RCC 7860 (cell line): ENCODE results near the gene CPNE9.

Experiments
- DNase-seq: peaks from one replicate; pipeline ENCODE4 v3.0.0-alpha.2; 2015; ENCODE audit warnings: low spot score
- FAIRE-seq: peaks from 2 replicates; lab custom pipeline; 2012; peaks lifted over from hg19 to GRCh38; lab: Jason Lieb, UNC

CPNE9 gene

DNA sequence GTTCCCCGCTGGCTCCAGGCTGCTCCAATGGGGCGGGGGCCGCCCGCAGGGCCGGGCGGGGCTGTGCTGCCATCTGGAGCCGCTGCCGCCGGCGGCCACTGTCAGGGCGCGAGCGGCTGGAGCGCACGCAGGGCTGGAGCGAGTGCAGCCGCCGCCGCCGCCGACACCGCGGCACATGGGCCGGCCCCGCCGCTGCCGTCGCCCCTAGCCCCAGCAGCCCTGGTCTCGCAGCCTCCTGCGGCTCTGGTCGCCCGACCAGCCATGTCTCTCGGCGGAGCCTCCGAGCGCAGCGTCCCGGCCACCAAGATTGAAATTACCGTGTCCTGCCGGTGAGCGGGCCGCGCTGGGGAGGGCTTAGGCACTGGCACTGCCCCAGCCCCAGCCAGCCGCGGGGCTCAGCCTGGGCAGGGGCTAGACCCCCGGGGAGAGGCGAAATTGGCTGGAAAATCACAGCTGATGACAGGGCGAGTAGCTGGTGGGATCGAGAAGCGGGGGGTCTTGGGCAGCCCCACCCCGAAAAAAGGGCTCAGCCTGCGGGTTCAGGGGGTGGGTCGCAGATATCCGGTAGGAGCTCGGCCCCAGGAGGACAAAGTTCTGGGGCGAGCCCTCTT, at the start of gene CPNE9:
Gene CPNE9, plus strand, starts transcription at position 98 of the 611 bp plus-strand sequence. Its CDS starts 164 bp downstream, at position 262.
- no peak for FAIRE-seq
- no peak for DNase-seq

- no peak for FAIRE-seq
- no peak for DNase-seq
Measured at GRCh38 chr3:9659849-9660248, 43.8 kb upstream of the CPNE9 start.

DNA sequence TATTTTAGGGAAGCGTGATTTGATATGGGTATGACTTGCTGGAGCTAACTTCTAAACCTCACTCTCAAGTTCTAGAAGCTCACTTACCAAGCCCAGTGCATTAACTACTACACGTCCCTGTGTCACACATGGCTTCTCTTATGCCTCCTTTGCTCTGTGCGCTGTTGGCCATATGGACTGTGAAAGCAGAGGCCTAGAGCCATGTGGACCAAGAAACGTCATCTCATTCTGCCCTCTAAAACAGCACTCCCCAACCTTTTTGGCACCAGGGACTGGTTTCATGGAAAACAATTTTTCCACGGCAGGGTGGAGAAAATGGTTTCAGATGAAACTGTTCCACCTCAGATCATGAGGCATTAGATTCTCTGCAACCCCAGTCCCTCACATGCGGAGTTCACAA, 42.7 kb upstream of the CPNE9 start:
- DNase-seq = no peak
- FAIRE-seq = no peak

DNA sequence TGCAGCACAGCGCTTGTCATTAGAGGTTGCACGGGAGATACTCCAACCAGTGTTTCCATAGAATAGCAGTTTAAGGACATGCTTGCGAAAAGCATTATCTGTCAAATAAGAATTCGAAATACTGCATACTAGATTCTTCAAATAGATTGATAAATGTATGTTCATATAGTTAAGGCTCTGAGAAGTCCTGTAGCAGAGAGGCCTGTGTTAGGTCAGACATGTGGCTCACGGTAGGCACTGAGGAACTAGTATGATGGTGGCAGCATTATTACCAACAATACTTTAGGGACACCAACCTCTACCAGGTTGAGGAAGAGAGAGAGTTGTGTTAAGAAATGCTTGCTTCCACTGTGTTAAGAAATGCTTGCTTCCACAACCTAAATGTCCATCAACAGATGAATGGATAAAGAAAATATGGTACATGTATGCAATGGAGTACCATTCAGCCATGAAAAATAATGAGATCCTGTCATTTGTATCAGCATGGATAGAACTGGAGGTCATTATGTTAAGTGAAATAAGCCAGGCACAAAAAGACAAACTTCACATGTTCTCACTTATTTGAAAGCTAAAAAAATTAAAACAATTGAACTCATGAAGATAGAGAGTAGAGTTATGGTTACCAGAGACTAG, 39.4 kb upstream of the CPNE9 start:
- DNase-seq = no peak
- FAIRE-seq = no peak

DNA sequence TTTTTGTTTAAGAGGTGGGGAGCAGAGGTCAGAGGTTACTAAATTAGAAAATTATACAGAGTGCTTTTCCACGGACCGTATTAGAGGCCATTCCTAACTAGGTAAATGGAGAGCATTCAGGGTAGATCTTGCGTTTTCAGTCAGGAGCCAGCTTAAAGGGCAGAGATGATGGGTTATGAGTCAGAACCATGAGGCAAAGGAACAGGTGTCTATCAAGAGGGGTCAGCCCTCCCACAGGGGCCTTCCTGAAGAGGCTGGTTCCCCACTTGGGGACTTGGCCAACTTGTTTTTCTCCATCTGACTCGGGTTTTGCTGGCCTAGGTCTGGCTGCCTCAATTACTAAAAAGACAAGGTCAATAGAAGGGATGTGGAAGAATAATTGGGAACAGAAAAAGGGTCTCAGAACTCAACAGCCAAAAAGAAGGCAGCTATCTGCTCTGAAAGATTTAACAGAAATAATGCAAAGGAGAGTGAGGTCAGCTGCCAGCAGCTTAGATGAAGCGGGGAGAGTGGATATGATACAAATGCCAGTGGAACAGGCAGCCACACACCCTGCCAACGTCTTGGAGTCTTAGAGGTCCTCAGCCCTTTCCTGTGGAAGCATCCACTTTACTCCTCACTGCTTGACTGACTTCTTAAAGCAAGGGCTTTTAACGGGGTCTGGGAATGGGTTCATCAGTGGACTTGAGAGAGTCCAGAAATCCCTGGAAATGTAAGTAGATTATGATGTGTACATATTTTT, 36.8 kb upstream of the CPNE9 start:
- FAIRE-seq (no peak), DNase-seq (no peak)

- FAIRE-seq = no peak
- no peak for DNase-seq
Measured at GRCh38 chr3:9669277-9669676, 34.4 kb upstream of the CPNE9 start.

GRCh38 chr3:9669720-9670432, 33.8 kb upstream of the CPNE9 start:
- DNase-seq = no peak

GRCh38 chr3:9673082-9673481, 30.6 kb upstream of the CPNE9 start:
- no peak for FAIRE-seq
- DNase-seq = no peak

More at GRCh38 chr3:9669720-9670432, 33.8 kb upstream of the CPNE9 start:
- no peak for FAIRE-seq

DNA sequence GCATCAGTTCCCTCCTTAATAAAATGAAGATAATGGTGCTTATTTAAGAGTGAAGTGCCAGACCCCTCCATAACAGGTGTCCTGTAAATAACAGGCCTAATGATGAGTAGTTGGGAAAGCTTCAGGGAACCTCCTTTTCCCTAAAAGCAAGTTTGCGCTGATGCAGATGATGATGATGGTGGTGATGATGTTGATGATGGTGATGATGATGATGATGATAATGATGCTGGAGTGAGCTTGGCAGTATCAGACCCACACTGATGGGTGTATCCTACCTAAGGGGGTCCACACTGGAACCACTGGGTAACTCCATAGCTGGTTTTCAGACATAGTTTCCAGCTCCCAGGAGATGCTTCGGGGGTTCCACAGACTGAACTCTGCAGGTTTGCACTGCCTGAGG, 29.9 kb upstream of the CPNE9 start:
- FAIRE-seq (no peak), DNase-seq (no peak)

DNA sequence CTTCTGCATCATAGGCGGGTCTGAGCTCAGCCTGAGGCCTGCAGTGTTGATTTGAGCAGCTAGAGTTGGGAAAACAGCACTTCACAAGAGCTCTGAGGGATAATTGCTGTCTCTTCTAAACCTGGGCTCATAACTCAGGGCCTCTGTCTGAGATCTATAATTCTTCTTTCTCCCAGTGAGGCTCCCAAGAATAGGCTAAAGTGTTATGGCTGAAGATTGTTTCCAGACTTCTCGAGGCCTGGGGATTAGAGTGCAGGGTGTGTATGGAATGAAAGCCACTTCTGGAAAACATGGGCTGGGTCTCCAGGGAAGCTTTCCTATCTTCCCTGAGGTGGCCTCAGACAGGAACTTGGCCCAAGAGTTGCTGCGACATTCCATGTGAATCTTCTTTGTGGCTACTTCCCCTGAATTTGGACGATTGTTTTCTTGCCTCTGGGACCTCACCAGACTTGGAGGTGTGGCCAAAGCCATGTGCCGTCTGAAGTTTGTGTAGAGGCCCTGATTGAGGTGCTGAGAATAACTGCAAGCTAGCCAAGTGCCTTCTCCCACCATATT, 27.8 kb upstream of the CPNE9 start:
- FAIRE-seq (no peak), DNase-seq (no peak)

DNA sequence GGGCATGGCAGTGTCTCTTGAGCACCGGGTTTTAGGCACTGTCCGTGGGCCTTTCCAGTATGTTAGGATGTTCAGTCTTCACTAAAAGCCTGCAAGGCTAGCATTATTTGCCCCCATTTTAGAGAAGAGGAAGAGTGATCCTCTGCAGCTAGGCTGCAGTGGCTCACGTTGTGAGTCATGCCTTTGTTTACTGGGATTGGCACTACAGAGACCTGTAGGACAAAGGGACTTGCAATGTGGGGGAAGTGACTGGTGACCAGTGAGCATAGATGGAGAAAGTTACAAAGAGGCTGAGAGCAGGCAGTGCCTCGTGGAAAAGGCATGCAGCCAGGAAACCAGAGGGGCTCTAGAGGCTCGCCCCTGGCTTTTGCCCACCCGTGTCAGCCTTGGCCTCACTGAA, 26.8 kb upstream of the CPNE9 start:
- FAIRE-seq (no peak), DNase-seq (peak; percentile 9)

- no peak for DNase-seq
- FAIRE-seq = no peak
Measured at GRCh38 chr3:9678493-9678892, 25.1 kb upstream of the CPNE9 start.

DNA sequence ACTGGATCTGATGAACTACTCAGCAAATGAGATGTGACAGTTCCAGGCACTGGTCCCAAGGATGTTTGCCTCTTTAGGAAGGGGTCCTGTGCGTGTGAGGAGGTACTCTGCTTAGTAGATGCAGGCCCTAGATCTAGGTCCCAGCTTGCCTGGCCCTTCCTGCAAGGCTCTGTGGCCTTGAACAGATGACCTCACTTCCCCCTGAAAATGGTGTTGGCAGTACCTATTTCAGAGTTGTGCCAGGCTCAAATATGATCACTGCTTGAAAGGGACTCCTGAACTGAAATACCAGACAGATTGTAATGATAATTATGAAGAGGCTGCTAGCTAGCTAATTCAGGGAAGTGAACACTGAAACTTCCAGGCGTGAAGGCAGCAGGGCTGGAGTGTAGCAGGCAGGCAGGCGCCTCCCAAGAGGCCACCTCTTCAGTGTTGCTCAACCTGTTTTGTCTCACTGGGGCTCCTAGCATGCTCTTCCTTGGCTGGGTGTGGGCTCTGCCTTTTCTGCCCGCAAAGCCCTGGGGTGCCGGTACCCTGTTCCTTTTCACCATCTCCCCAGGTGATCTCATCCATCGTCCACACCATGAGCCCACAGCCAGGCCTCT, 24.1 kb upstream of the CPNE9 start:
- FAIRE-seq = no peak
- no peak for DNase-seq

DNA sequence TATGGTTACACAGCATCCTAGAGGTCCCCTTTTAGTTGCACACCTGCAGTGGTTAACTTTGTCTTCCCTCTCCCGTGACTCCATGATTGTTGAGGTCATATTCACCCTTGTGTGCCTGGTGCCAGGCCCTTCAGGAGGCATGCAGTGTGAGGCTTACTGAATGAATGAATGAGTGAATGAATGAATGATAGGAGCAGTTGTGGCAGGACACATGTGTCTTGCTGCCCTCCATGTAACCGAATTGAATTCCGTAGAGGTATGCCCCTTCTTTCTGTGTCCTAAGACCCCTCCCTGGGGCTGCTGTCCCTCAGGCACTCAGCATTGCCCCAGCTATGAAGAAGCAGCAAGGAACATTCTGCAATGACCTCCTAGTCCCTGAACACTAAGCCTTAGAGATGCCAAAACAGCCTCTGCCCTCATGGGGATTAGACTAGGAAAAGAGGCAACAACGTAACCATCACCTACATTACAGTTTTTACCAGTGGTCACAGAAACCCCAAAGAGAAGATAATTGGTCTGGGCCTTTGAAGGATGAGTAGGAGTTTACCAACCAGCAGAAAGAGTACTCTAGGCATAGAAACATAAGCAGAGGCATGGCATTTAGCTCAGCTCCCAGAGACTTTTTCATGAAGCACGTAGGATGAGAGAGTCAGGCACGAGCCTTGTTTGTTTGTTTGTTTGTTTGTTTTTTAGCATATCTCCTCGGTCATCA, 22.5 kb upstream of the CPNE9 start:
- DNase-seq = no peak
- no peak for FAIRE-seq

- FAIRE-seq (no peak), DNase-seq (no peak)
Measured at GRCh38 chr3:9681723-9682081, 21.9 kb upstream of the CPNE9 start.

DNA sequence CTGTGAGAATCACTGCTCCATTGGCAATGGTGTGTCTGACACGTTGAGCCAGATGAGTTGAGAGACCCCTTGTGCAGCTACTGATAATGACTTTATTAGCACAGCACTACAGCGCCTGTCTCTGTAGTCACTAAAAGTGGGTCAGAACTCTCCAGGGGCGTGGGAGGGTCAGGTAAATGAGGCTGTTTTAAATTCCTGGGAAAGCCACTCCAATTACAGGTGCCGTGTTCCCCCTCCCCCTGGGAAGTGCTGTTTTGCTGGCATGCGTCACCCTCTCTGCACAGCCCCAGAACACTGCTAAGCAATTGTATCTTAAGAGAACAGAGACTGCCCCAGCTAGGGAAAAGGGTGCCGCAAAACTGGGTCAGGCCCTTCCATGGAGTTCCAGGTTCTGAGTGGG, 21.5 kb upstream of the CPNE9 start:
- DNase-seq (no peak), FAIRE-seq (no peak)

DNA sequence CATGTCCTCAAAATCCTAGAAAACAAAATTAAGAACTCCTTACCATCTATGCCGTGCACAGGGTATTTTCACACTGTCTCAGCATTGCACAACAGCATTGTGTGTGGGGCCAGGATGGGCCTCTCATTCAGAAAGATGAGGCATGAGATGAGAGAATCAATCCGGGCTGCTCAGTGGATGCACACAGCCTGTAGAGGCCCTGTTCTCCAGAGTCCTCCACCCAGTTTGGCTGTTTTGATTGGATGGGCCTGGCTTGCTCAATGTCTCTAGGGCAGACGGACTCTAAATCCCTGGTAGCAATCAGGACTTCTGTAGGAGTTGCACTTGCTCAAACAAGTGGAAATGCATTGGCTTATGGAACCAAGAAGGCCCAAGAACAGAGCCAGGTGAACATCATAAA, 20.2 kb upstream of the CPNE9 start:
- FAIRE-seq (no peak), DNase-seq (no peak)

DNA sequence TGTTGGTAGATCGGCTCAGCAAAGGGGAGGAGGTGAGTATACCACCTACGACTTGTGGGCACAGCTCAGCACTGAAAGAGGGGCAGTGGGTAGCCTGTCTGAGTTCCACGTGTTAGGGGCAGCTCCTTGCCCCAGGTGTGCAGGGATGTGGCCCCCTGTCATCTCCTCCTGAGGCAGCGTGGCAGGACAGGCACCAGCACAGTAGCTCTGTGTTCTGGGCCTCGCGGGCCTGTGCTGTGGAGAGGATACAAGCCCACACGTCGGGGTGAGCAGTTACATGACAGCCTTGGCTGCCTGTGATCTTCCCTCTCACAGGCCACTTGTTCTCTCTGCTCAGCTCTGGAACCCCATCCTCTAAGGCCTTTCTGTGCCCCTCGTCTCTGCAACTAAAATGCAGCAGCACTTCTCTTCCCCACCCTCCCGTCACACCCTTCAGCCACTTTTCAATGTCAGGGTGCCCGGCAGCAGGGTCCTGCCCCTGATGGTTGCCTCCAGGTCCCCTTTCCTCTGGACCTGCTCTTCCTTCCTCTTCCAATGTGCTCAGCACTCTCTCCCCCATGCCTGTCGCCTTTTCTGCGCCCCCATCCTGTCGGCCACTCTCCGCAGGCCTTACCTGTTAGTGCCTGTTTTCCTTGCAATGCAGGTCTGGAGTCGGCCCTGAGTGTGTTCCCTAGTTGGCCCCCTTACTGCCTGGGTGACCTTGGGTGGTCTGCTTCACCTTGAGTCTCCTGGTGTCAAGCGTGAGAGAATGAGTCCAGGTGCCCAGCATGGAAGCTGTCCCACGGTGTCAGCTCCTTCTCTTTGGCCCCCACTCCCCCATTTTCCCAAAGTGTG, 18.2 kb upstream of the CPNE9 start:
- no peak for DNase-seq
- FAIRE-seq = no peak

DNA sequence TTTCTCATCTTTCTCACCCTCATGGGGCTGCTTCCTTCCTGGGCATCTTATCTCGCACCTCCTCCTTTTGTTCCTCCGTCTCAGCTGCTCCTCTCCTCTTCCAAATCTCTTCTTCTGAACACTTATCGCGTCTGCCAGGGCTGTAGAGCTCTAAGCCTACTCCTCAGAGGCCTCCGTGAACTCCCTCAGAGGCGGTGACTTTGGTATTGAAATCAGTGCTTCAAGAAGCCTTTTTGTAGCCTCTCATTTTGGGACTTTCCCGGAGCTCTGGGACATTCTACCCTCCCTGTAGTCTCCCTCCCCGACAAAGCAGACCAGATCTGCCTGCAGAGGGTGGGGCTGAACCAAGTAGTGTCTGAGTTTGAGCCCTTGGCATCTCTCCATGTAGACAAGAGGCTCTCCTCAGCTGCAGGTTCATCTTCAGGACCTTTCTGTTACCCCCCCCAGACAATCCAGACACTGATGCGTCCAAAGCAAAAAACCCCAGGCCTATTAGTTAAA, 17.5 kb upstream of the CPNE9 start:
- no peak for DNase-seq
- no peak for FAIRE-seq
